Activated CD4-positive, alpha-beta T cell treated with anti-CD3 and anti-CD28 coated beads for 48 hours (primary cell): ENCODE data around the gene CIDEC.
"Not testable (repeated sequence)": the region's sequence is repeated elsewhere in the genome, so short reads cannot be mapped to it uniquely, and the experiment has no call there.

Source experiments
- DNase-seq: peaks from one replicate; pipeline ENCODE4 v3.0.0-alpha.2; 2020

CIDEC gene

DNA sequence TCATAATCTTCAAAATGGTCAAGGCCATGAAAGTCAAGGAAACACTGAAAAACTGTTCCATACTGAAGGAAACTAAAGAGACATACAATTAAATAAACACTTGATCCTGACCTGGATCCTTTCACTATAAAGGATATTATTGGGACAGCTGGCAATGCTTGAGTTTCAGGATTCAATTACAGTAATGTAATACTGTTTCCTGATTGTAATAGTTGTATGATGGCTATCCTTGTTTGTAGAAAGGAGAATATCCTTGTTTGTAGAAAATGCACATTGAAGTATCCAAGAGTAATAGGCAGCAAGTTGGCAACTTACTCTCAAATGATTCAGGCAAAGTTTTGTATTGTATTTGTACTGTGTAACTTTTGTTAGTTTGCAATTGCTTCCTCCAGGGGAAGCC is 4.6 kb downstream of the CIDEC start:
- DNase-seq: no peak

DNA sequence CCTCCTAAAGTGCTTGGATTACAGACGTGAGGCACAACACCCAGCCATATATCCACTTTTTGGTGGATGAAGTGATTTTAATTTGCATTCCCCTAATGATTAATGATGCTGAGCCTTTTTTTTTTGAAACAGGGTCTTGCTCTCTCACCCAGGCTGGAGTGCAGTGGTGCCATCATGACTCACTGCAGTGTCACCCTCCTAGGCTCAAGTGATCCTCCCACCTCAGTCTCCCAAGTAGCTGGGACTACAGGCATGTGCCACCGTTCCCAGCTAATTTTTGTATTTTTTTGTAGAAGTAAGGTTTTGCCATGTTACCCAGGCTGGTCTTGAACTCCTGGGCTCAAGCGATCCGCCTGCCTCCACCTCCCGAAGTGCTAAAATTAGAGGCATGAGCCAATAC is 8.0 kb downstream of the CIDEC start:
- DNase-seq: not testable (repeated sequence)

DNA sequence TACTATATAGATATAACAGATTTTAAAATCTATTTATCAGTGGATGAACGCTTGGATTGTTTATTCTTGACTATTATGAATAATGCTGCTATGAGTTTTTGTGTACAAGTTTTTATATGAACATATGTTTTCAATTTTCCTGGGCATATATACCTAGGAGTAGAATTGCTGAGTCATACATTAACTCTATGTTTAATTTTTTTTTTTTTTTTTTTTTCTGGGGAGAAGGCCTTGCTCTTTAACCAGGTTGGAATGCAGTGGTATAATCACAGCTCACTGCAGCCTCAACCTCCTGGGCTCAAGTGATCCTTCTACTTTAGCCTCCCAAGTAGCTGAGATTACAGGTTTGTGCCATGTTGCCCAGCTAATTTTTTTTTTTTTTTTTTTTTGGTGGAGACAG is 9.1 kb downstream of the CIDEC start:
- no peak for DNase-seq

DNA sequence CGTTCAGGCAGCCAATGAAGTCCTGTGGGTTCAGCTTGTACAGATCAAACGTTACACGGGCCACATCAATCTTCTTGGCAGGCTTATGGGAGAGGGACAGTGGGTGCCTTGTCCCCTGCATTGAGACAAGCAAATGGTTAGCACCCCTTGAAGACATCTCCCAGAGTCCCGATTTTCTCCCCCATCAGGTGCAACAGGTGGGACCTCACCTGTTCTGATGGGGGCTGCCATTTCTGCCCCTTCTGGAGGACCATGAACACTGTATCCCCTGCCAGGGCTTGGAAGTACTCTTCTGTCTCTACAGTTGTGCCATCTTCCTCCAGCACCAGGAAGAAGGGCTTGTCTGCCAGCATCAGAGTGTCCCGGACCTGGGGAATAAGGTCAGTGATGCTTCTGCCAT is 10.1 kb downstream of the CIDEC start:
- no peak for DNase-seq

DNA sequence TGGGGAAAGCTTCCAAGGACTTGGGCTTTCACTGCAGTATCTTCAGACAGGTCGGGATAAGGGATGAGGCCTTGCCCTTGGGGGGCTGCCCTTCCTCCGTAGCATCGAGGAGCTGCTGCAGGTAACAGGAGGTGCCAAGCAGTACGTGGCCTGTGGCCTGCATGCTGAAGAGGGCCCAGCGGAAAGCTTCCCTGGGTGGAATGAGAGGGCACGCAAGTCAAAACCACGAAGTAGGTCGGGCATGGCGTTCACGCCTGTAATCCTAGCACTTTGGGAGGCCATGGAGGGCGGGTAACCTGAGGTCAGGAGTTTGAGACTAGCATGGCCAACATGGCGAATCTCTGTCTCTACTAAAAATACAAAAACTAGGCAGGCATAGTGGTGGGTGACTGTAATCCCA is 12.9 kb downstream of the CIDEC start:
- DNase-seq: no peak

DNA sequence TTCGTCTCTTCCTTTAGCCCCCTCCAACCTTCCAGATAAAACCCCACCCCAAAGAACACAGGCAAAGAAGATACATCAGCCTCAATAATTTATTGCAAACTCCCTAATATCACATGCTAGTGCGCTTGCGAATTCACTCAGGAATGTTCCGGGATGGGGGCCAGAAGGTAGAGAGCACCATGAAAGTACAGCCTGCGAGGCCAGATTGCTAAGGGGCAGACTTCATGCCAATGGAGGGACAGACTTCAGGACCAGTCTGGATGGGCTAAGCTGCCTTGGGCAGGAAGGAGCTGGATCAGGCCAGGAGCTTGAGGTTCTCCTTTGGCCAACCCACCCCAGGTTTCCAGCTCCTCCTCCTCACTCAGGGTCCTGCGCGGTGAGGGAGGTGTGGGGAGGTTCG is 13.4 kb downstream of the CIDEC start:
- no peak for DNase-seq

DNA sequence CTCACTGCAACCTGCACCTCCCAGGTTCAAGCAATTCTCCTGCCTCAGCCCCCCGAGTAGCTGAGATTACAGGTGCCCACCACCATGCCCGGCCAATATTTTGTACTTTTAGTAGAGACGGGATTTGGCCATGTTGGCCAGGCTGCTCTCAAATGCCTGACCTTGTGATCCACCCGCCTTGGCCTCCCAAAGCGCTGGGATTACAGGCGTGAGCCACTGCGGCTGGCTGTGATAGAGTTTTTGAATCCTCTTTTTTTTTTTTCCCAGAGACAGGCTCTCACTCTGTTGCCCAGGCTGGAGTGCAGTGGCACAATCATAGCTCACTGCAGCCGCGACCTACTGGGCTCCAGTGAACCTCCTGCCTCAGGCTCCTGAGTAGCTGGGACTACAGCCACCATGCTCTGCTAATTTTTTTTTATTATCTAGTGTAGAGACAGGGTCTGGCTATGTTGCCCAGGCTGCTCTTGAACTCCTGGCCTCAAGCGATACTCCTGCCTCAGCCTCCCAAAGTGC is 14.9 kb downstream of the CIDEC start:
- not testable (repeated sequence) for DNase-seq

DNA sequence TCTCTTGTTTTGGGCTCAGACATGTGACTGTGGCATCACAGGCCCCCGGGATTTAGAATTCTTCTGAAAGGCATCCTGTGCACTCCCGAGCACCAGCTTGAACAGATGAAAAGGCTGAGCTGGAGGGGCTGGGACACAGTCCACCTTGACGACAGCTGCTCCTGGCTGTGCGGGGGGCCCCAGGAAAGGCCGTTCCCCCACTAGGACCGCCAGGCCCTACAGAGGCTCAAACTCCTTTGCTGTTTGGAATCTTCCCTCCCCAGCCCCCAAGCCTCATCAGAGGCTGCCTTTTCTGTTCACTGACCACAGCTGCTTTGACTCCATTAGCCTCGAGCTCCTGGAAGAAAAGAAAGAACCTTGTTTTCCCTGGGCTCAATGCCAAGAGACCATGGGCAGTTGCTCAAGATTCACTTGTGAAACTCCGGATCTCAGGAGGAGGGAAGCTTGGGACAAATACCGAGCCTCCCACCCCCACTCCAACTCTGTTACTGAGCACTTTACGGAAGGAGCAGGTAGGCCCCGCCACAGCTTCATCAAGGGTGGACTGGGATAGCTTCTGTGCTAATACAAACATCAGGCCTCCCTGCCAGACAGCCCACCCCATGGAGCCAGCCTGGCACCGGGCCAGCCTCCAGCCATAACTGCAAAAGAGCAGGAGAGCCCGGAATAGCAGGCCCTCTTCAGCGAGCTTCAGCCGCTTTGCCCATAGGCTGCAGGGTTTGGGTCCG is 15.7 kb downstream of the CIDEC start:
- no peak for DNase-seq

DNA sequence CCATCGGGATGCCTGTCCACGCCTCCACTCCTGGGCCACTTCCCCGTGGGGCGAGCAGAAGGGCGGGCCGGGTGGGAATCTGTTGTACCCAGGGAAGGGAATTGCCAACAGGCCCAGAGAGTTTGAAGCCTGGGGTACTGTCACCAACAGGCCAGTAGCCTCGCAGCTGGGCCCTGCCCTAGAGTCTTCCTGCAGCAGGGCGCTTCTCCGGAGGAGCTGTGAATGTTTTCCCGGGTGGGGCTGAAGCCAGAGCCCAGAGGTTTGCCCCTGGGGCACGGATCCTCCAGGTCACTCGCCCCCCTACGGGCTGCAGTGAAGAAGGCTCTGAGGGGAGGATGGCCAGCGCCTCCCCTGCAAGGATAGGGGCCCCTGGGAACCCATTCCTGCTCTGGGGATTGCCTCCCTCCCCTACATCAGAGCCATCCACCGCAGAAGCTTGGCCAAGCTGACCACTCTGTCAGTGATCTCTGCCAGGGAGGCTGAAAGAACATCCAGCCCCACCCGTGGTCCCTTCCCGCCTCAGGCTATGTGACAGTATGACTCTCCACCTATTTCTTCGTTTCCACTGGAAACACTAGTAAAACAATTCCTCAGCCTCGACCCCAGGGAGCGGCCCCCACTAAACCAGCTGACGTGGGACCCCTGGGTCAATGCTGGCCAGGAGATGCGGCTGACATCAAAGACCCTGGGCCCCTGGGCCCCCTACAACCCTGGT is 16.8 kb downstream of the CIDEC start:
- no peak for DNase-seq

DNA sequence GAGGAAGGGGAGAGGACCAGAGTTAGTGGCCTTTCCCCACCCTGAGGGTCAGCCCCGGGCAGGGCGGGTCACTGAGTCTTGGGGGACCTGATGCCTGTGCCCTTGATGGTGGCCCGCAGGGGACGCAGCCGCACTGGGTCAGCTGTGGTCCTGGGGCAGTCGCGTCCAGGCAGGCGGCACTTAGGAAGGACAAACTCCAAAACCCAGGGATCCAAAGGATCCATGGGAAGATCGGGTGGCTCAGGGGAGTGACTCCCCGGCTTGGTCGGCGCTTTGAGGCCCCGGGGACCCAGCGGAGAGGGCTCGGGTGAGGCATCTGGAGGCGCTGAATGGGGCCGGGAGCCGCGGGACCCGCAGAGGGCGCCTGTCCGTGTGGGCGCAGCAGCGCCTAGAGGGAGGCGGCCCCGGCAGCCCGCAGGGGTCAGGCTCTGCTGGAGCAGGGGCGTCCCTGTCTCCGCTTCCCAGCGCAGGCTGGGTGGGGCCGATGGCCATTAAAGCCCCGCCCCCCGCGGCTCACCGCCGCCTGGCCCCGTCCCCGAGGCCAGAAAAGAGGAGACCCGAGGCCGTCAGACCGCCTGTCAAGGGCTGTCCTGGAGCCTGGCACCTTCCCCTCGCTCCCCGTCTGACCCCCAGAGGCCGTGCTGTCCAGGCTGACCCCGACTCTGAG is 17.5 kb downstream of the CIDEC start:
- DNase-seq: peak; percentile 43

DNA sequence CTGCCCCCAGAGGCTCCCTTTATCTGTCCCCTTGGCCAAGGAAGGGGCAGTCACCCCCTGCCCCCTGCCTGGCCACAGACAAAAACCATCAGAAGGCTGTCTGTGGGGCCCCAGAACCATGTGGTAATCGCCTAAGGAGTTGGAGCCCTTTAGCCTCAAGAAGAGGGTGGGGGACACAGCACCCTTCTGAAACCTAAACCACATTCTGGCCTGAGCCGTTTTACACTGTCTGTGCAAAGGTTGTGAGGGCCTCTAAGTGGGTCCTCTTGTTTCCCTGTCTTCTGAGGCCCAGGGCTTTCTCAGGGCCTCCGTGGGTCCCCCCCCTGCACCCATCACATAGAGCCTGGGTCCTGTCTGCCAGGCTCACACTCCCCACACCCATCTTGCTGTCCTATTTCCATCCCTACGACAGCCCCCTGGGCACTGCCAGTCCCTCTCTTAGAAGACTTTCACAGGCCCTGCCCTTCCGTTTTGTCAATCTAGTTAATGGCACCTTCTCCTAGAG is 18.4 kb downstream of the CIDEC start:
- no peak for DNase-seq

DNA sequence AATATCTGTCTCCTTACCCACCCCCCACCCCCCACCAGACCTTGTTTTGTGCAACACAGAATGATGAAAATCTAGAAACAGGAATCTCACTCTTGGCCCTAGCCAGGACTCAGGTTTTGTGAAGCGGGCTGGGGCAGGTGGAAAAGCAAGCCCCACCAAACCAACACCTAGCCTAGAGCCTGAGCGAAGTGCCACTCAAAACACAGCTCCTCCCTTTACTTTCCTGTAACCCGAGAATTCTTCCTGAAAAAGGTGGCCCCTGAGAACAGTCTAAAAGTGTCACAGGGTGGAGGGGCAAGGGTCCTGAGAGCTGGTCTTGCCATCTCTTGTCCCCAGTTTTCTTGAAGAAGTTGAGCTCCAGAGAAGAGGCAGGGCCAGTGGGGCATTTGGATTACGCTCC is 18.9 kb downstream of the CIDEC start:
- no peak for DNase-seq

DNA sequence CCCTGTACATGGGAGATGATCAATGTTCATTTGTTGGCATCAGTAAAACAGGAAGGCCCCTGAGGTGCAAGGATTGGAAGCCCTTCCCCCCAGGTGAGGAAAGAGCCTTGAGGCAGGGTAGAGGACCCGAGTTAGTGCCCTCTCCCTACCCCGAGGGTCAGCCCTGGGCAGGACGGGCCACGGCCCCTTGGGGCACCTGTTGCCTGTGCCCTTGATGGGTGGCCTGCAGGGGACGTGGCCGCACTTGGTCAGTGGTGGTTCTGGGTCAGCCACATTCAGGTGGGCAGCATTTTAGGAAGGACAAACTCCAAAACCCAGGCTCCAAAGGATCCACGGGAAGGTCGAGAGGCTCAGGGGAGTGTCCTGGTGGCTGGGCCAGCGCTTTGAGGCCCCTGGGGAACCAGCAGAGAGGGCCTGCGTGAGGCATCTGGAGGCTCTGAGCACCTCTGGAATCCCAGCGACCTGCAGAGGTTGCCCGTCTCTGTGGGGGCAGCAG is 20.5 kb downstream of the CIDEC start:
- DNase-seq: no peak

DNA sequence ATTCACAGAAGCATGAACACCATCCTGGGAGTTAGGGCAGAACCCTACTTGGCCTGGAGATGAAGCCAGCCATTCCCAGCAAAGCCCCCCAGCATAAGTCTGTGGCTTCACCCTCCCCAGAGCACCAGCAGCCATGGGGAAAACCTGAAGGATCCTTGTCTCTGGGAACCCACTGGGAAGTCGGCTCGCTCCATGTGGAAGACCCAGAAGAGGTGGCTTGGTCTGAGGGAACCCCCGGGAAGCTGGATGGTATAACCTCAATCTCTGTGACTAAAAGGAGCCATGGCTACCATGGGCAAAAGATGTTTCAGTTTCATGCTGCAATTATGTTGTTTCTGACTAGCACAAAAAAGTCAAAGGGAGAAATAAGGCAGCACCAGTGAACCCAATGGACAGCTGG is 24.5 kb downstream of the CIDEC start:
- DNase-seq: no peak

DNA sequence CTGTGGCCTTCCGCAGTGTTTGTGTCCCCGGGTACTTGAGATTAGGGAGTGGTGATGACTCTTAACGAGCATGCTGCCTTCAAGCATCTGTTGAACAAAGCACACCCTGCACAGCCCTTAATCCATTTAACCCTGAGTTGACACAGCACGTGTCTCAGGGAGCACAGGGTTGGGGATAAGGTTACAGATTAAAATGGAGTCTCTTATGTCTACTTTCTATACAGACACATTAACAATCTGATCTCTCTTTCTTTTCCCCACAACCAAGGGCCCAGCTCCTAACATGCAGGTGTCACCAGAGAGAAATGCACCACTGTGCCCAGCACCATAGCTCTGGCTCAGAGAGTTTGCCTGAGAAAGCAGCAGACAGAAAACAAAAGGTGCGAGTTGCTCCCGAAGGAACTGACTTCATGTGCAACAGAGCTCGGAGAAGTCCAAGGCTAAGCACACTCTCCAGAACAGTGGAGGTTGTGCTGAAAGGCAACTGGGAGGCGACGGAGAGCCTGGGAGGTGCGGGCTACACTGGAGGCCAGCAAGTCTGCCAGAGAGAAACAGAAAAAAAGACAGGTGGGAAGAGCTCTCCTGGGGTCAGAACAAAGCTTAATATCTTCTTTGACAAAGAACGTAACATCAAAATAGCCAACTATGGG is 25.6 kb downstream of the CIDEC start:
- DNase-seq: not testable (repeated sequence)

DNA sequence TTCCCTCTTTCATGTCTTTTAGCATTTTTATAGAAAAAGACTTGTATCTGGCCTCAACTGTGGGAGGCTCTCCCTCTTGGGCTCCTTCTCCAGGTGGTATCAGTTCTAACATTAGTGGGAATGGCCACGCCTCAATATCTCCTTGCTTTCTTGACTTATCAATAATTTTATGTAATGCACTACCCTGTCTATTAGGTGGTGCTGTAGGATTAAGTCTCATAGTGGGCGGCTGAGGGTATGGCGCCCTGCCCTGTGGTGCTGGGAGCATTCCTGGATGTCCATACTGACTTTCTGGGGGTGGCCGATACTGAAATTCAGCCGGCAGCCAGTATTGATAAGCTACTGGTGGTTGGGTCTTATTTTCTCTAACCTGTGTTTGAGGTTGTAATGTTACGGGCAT is 27.5 kb downstream of the CIDEC start:
- DNase-seq: no peak

DNA sequence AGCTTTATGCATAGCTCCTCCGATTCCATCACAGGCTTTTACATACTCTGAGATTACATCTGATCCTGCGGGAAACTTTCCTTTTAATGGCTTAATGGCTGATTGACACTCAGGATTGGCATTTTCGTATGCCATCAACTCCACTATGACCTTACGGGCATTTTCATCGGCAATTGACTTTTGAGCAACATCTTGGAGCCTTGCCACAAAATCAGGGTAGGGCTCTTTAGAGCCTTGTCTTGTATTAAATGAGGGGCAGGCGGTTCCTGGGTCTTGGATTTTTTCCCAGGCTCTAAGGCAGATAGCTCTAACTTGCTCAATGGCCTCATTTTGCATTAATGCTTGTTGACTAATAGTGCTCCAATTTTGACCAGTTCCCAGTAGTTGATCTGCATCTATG is 28.1 kb downstream of the CIDEC start:
- DNase-seq: not testable (repeated sequence)

DNA sequence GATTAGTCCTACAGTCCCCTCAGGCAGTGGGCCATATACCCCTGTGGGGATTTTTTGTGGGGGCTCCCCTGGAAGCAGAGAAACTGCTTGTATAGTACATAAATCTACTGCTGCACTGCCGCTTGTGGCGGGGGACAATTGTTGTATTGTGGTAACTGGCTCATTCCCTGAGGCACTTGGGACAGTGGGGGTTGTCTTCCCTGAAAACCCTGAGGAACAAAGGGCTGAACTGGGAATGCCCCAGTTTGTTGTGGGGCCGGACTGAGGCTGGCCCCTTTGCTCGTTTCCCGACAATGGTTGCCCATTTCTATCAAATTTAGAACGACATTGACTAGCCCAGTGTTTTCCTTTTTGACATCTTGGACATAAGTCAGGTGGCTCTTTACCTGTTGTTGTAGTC is 28.7 kb downstream of the CIDEC start:
- DNase-seq: not testable (repeated sequence)

DNA sequence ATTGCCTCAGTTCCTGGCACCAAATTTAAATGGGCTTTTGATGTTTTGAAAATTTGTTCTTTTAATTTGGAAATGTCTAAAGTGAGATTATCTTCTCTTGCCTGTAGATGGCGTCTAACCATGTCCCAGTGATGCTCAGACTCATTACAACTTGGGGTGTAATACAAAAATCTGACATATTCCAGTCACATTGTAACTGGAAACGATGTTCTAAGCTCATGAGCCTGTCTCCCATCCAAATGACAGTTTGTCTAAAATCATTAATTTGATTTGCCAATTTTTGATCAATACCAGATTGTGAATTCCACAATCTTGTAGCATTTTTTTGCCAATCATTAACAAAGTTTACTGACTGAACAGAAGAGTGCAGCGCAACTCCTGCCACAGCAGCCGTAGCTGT is 31.2 kb downstream of the CIDEC start:
- not testable (repeated sequence) for DNase-seq

DNA sequence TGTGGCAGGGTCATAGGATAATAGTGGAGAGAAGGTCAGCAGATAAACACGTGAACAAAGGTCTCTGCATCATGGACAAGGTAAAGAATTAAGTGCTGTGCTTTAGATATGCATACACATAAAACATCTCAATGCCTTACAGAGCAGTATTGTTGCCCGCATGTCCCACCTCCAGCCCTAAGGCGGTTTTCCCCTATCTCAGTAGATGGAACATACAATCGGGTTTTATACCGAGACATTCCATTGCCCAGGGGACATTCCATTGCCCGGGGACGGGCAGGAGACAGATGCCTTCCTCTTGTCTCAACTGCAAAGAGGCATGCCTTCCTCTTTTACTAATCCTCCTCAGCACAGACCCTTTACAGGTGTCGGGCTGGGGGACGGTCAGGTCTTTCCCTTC is 32.2 kb downstream of the CIDEC start:
- DNase-seq: not testable (repeated sequence)

DNA sequence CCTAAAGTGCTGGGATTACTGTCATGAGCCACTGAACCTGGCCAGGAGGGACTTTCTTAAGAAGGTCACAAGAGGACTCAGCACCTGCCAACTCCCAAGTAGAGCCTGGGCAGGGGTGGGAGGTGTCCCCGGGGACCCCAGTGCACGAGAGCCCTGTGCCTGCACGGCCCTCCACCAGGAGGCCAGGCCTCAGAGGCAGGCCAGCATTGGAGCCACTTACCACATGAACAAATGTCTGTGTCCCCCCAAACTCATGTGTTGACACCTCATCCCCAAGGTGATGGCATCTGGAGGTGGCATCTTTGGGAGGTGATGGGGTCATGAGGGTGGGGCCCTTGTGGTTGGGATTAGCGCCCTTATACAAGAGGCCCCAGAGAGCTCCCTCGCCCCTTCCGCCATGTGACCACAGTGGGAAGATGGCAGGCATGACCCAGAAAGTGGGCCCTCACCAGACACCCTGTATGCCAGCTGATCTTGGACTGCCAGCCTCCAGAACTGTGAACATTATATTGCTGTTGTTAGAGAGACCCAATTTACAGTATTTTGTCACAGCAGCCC is 33.0 kb downstream of the CIDEC start:
- no peak for DNase-seq

DNA sequence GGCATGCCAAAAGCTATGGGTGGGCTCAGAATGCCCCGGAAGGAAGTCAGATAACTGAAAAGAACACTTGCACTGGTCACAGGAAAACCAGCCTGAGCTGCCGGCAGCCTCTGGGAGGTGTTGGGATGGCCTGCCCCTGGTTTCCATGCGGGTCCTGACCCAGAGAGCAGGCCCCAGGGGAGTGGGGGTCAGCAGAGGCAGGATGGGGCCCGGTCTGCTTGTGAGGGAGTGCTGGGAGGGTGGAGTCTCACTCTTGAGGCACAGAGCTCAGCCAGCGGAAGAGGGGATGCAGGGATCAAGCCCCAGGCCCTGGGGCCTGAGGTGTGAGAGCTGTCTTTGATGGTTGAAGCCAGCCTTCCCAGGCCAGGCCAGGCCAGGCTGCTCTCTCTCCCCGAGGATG is 33.8 kb downstream of the CIDEC start:
- DNase-seq: no peak
